GM13977 (cell line): ENCODE results near the gene LRRC71.
A peak's percentile ranks its signal among the peaks of the same experiment; 100 is the strongest.

ENCODE experiments used
- DNase-seq: peaks from one replicate; pipeline ENCODE4 v3.0.0; 2012; ENCODE audit warnings: low spot score
- in situ Hi-C: fragments of 300-500 bp; cut with MboI; formaldehyde crosslinking; loops from one replicate; pipeline ENCODE4 v1.12.0; 2022; ENCODE audit warnings: low sequenced_read_pairs, low pct_unique_long_range_greater_than_20kb, mixed read lengths, inconsistent platforms; ENCODE audit not compliant: unreplicated experiment
- TF ChIP-seq, protein P1 (sequence below): IDR thresholded peaks from 2 replicates; pipeline ENCODE4 v1.5.1; 2012; ENCODE audit warnings: mild to moderate bottlenecking, control low read depth; ENCODE audit not compliant: insufficient read depth; ENCODE audit errors: extremely low read depth, missing control alignments

LRRC71 gene

GRCh38 chr1:156959925-156960324, 39.5 kb downstream of the LRRC71 start:
- DNase-seq: no peak
- in situ Hi-C loops: no loop called here
- TF ChIP-seq, protein P1, sequence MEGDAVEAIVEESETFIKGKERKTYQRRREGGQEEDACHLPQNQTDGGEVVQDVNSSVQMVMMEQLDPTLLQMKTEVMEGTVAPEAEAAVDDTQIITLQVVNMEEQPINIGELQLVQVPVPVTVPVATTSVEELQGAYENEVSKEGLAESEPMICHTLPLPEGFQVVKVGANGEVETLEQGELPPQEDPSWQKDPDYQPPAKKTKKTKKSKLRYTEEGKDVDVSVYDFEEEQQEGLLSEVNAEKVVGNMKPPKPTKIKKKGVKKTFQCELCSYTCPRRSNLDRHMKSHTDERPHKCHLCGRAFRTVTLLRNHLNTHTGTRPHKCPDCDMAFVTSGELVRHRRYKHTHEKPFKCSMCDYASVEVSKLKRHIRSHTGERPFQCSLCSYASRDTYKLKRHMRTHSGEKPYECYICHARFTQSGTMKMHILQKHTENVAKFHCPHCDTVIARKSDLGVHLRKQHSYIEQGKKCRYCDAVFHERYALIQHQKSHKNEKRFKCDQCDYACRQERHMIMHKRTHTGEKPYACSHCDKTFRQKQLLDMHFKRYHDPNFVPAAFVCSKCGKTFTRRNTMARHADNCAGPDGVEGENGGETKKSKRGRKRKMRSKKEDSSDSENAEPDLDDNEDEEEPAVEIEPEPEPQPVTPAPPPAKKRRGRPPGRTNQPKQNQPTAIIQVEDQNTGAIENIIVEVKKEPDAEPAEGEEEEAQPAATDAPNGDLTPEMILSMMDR: no peak

DNA sequence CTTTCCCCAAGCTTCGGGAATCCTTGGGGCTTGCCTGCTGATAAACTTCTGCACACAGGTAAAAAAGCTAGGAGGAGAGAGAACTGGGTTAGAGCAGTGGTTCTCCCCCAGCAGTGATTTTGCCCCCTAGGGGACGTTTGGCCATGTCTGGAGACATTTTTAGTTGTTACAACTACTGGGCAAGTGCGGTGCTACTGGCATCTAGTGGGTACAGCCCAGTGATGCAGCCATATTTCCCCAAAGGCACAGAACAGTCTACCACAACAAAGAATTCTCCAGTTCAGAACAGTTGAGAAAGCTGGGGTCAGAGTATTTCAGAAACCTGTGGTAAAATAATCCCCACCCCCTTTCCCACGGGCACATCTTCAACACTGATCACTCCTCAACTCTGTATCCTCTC, 41.3 kb downstream of the LRRC71 start:
- TF ChIP-seq, protein P1: peak; percentile 39
- in situ Hi-C loops: no loop called here

DNA sequence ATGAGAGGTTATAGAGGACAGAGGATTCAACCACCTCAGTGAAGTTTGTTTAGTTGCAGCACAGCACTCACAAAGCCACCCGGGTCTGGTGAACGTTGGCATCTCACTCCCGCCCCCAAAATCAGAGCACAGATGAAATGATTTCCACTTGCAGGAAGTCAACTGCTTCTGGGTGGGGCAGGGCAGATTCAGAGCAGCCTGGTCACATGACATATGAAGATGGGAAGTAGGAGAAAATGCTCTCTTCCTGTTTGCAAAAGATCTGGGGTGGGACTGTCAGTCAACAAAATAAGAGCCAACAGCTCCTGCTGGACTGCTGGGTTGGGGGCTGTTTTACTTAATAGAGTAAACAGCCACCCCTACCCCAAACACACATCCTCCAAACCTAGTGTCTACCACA, 43.2 kb downstream of the LRRC71 start:
- no peak for DNase-seq
- TF ChIP-seq, protein P1: no peak
- in situ Hi-C loops: no loop called here

More for the DNA sequence above, 41.3 kb downstream of the LRRC71 start:
- no peak for DNase-seq

GRCh38 chr1:156964441-156964840, 44.0 kb downstream of the LRRC71 start:
- in situ Hi-C loops: no loop called here
- TF ChIP-seq, protein P1: no peak
- no peak for DNase-seq

- TF ChIP-seq, protein P1: no peak
- in situ Hi-C loops: no loop called here
- no peak for DNase-seq
Observed at GRCh38 chr1:156969496-156969895, 49.1 kb downstream of the LRRC71 start.

- TF ChIP-seq, protein P1: peak; percentile 30
- in situ Hi-C loops: no loop called here
- no peak for DNase-seq
Observed at GRCh38 chr1:156970017-156970416, 49.6 kb downstream of the LRRC71 start.

GRCh38 chr1:156973417-156973816, 53.0 kb downstream of the LRRC71 start:
- in situ Hi-C loops: no loop called here
- TF ChIP-seq, protein P1: no peak
- no peak for DNase-seq
